ENCODE results near the gene CCDC92. TPM values are rescaled to one million over a fixed set of nuclear protein-coding genes. Genes with fewer than 3 reads are reported as not detected.

The CCDC92 gene
- total and polyA plus RNA-seq, 3 donors from 2014 or later: 63.6 to 140 (median 79.1) TPM

DNA sequence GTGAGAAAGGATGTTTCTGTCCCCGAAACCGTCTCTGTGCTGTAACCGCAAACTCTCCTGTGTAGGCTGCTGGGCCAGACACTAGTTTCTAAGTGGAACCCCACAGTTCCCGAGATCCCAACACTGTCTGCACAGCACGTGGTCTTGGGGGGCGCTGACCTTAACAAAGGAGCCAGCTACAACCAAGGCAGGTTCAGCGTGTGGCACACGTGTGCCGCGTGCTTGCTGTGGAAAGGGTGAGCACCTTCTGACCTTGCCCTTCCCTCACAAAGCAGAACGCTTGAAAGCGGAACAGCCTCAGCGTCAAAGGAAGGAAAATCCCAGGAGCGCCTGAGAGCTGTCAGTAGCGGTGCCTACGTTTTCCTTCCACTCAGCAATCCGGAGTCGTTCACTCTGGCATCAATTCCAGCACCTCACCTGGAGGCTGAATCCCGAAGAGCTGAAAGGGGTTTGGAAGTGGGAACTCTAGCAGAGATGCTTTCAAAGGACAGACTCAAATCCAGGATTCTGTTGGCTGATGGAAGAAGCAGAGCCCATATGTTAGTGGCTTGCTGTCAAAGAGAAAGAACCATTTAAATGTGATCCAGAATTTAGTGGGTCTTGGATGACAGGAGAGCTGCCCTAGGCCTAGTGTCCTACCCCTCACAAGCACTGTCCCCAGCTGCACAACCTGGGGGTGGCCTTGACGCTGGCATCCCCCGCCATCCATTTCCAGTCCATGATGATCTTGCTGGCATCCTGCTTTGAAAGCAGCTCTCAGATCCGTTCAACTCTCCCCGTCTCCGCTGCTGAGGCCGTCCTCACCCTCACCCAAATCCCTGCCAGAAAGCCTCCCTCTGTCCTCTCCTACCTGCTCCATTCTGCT is 27.1 kb downstream of the CCDC92 start:
- no peak for TF ChIP-seq POLR2A (IDR thresholded peaks at IDR 0.05)
- TF ChIP-seq, protein P1, sequence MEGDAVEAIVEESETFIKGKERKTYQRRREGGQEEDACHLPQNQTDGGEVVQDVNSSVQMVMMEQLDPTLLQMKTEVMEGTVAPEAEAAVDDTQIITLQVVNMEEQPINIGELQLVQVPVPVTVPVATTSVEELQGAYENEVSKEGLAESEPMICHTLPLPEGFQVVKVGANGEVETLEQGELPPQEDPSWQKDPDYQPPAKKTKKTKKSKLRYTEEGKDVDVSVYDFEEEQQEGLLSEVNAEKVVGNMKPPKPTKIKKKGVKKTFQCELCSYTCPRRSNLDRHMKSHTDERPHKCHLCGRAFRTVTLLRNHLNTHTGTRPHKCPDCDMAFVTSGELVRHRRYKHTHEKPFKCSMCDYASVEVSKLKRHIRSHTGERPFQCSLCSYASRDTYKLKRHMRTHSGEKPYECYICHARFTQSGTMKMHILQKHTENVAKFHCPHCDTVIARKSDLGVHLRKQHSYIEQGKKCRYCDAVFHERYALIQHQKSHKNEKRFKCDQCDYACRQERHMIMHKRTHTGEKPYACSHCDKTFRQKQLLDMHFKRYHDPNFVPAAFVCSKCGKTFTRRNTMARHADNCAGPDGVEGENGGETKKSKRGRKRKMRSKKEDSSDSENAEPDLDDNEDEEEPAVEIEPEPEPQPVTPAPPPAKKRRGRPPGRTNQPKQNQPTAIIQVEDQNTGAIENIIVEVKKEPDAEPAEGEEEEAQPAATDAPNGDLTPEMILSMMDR (IDR thresholded peaks at IDR 0.05): no peak
- Histone ChIP-seq H3K9me3 (no peaks in the 10 kb centered on the region), H3K27ac (no peak overlapping the region), H3K4me1 (peaks cover 6% of the 10 kb centered on the region), H3K36me3 (ENCODE audit: low read depth, missing control alignments) (no peaks in the 10 kb centered on the region), H3K27me3 (no peaks in the 10 kb centered on the region), H3K4me3 (no peak overlapping the region)
- 91 to 94% methylated on average over 23 to 25 of the region's 25 CpGs for WGBS, 2 donors
- intact Hi-C loops (cut with DNase I; ENCODE audit: low total_unique reads): no loop called here
- DNase-seq: no peak

DNA sequence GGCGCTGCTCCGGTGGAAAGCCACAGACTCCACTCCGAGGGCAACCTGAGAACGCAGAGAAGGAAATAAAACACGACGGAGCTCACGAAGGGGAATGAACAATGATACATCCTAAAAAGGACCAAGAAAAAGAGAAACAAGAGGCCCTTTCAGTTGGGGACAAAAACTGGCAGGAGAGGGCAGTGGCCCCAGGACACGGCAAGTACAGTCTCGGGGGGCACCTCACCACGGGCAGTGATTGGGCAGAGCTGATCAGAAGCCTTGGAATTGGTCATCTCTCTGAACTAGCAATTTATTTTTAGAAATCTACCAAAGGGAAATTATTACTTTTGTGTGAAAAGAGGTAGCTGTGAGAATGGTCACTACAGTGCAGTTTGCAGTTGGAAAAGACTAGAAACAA is 27.9 kb downstream of the CCDC92 start:
- TF ChIP-seq, protein P1 (IDR thresholded peaks at IDR 0.05): no peak

GRCh38 chr12:123943816-123944215 is 28.8 kb downstream of the CCDC92 start:
- no peaks in the 10 kb centered on the region for H3K36me3 ChIP-seq (ENCODE audit: low read depth, missing control alignments)
- no peaks in the 10 kb centered on the region for H3K27me3 ChIP-seq
- intact Hi-C loops (cut with DNase I; ENCODE audit: low total_unique reads): no loop called here
- H3K27ac ChIP-seq: no peak overlapping the region
- H3K4me3 ChIP-seq: no peak overlapping the region
- DNase-seq: no peak
- TF ChIP-seq POLR2A (IDR thresholded peaks at IDR 0.05): no peak
- TF ChIP-seq, protein P1 (IDR thresholded peaks at IDR 0.05): no peak
- WGBS, 2 donors: 88 to 98% methylated on average over 2 to 5 of the region's 5 CpGs
- no peaks in the 10 kb centered on the region for H3K9me3 ChIP-seq
- no peaks in the 10 kb centered on the region for H3K4me1 ChIP-seq

More for the DNA sequence above, 27.9 kb downstream of the CCDC92 start:
- Histone ChIP-seq H3K9me3 (no peaks in the 10 kb centered on the region), H3K4me1 (no peaks in the 10 kb centered on the region), H3K27ac (no peak overlapping the region), H3K27me3 (no peaks in the 10 kb centered on the region), H3K36me3 (ENCODE audit: low read depth, missing control alignments) (no peaks in the 10 kb centered on the region), H3K4me3 (no peak overlapping the region)
- 93 to 94% methylated on average over 10 of the region's 10 CpGs for WGBS, 2 donors
- intact Hi-C loops (cut with DNase I; ENCODE audit: low total_unique reads): no loop called here
- no peak for DNase-seq

DNA sequence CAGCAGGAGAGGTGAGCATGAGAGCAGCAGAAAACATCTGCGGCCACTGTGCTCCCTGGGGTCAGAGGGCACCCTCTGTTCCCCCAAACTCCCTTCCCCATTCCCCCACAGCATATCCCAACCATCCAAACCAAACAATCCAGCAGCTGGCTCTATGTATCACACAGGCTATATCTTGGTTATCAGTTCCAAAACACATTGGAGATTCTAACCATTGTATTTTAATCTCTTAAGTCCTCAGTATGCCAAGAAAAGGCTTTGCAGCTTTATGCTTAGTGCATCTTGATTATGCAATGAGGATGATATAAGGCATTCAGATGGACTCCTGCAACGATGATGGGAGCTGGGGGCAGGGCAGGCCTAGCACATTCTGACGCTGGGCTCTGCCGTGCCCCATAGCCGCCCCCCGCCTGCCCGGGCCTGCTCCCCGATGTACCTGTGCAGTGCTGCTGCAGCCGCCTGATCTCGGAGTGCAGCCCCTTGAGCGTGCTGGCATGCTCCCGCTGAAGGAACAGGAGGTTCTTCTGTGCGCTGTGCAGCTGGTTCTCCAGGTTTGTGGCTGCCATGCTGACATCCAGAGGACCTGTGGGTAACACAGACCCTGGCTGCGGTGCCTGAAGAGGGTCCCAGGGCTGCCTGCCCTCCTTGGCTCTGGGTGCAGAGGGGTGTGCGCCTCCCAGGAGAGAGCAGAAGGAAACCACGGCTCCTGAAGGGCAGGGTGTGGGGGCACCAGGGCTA is 29.6 kb downstream of the CCDC92 start:
- no peaks in the 10 kb centered on the region for H3K36me3 ChIP-seq (ENCODE audit: low read depth, missing control alignments)
- no peak for TF ChIP-seq POLR2A (IDR thresholded peaks at IDR 0.05)
- TF ChIP-seq, protein P1 (IDR thresholded peaks at IDR 0.05): no peak
- no peak overlapping the region for H3K27ac ChIP-seq
- no peak for DNase-seq
- intact Hi-C loops (cut with DNase I; ENCODE audit: low total_unique reads): no loop called here
- no peaks in the 10 kb centered on the region for H3K9me3 ChIP-seq
- WGBS, 2 donors: 79 to 87% methylated on average over 11 to 16 of the region's 16 CpGs
- no peaks in the 10 kb centered on the region for H3K4me1 ChIP-seq
- H3K27me3 ChIP-seq: no peaks in the 10 kb centered on the region
- no peak overlapping the region for H3K4me3 ChIP-seq

Measured in testis (tissue), 3 donors.